ENCODE data around the gene TRPV6. TPM values are rescaled to one million over a fixed set of nuclear protein-coding genes. Genes with fewer than 3 reads are reported as not detected.

The TRPV6 gene
- total and polyA plus RNA-seq, 2 experiments from 2014 or later, result 0.08 to 0.80 TPM

GRCh38 chr7:142838461-142839213 lies 46.9 kb downstream of the TRPV6 start:
- no peaks in the 10 kb centered on the region for H3K36me3 ChIP-seq (ENCODE audit: insufficient read depth)
- no peak overlapping the region for H3K27ac ChIP-seq (ENCODE audit: low read depth)
- Mint-ChIP-seq H3K27ac (peak overlapping the region; percentile 76; the same call in 1 of the 2 replicates), H3K4me3 (no peak overlapping the region), H3K9me3 (no peaks in the 10 kb centered on the region), H3K27me3 (ENCODE audit: insufficient read depth, low read depth, poor library complexity) (peaks cover 2% of the 10 kb centered on the region), H3K36me3 (ENCODE audit: low read depth) (no peaks in the 10 kb centered on the region), H3K4me1 (no peaks in the 10 kb centered on the region; the same call in 2 of the 3 replicates)
- H3K4me2 ChIP-seq, result no peak overlapping the region
- TF ChIP-seq EZH2phosphoT487 (IDR thresholded peaks at IDR 0.05; ENCODE audit: unreplicated experiment), result no peak
- no peak for TF ChIP-seq CTCF (conservative IDR thresholded peaks at IDR 0.05; ENCODE audit: low read depth in 2 of 2)
- TF ChIP-seq ZNF331 (CRISPR knock-in tag; IDR thresholded peaks at IDR 0.05; ENCODE audit: low read depth), result no peak
- TF ChIP-seq REST (IDR thresholded peaks at IDR 0.05; ENCODE audit: unreplicated experiment), result no peak
- TF ChIP-seq NANOG (IDR thresholded peaks at IDR 0.05; ENCODE audit: borderline replicate concordance), result no peak
- no peak for TF ChIP-seq ZNF462 (CRISPR knock-in tag; IDR thresholded peaks at IDR 0.05)
- TF ChIP-seq, protein P1, sequence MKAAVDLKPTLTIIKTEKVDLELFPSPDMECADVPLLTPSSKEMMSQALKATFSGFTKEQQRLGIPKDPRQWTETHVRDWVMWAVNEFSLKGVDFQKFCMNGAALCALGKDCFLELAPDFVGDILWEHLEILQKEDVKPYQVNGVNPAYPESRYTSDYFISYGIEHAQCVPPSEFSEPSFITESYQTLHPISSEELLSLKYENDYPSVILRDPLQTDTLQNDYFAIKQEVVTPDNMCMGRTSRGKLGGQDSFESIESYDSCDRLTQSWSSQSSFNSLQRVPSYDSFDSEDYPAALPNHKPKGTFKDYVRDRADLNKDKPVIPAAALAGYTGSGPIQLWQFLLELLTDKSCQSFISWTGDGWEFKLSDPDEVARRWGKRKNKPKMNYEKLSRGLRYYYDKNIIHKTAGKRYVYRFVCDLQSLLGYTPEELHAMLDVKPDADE (IDR thresholded peaks at IDR 0.05), result no peak
- TF ChIP-seq CREB1 (CRISPR knock-in tag; IDR thresholded peaks at IDR 0.05; ENCODE audit: low read depth), result no peak
- no peak for TF ChIP-seq EZH2 (IDR thresholded peaks at IDR 0.05; ENCODE audit: low read depth, unreplicated experiment)
- TF ChIP-seq STAT1 (IDR thresholded peaks at IDR 0.05; ENCODE audit: unreplicated experiment), result no peak
- TF ChIP-seq JUNB (IDR thresholded peaks at IDR 0.05; ENCODE audit: unreplicated experiment), result no peak
- TF ChIP-seq POLR2AphosphoS5 (IDR thresholded peaks at IDR 0.05; ENCODE audit: low read depth), result no peak
- no peaks in the 10 kb centered on the region for H3K4me1 ChIP-seq (ENCODE audit: insufficient read depth)
- H4K20me1 ChIP-seq (replicated peaks; ENCODE audit: insufficient read depth), result no peaks in the 10 kb centered on the region
- H3K4me3 ChIP-seq, result no peak overlapping the region
- H3K27me3 ChIP-seq (ENCODE audit: insufficient read depth), result no peaks in the 10 kb centered on the region
- H3F3A ChIP-seq (replicated peaks; ENCODE audit: low read depth), result no peaks in the 10 kb centered on the region
- H3K79me2 ChIP-seq (replicated peaks; ENCODE audit: insufficient read depth), result no peaks in the 10 kb centered on the region
- no peak for DNase-seq (ENCODE audit: low spot score)
- ATAC-seq, result no peak
- no peak overlapping the region for H2AFZ ChIP-seq
- H3K9me2 ChIP-seq (ENCODE audit: insufficient read depth), result peaks cover 5% of the 10 kb centered on the region; the same call in 1 of the 2 replicates

Data from GM23338 (cell line).